K562 (cell line): ENCODE results near the gene DNAH8. TPM values are rescaled to one million over a fixed set of nuclear protein-coding genes. Genes with fewer than 3 reads are reported as not detected.

Experiments
- ATAC-seq: fragments of 200-7000 bp; cut with Tn5 transposase; 3 replicates; pipeline ENCODE4 v1.9.1; 2020; ENCODE audit warnings: moderate library complexity
- BruUV-seq: library from RNA; stranded (reverse); fragments of 400-500 nt; replicated peaks from 2 replicates; lab custom pipeline; 2021; lab: Mats Ljungman, UMichigan
- CTCF ChIA-PET: fragments of 300-600 bp; formaldehyde crosslinking; extraction: SDS; loops from one replicate; lab custom pipeline; 2021; ENCODE audit warnings: low intra/inter-chr PET ratio; lab: Yijun Ruan, JAX
- POLR2A ChIA-PET: fragments of 300-600, 350-650 bp; sonication (Branson Sonifier 250); formaldehyde crosslinking; extraction: SDS; loops from one replicate; lab custom pipeline; 2021; ENCODE audit warnings: antibody characterized with exemption, inconsistent platforms; lab: Yijun Ruan, JAX
- DNase-seq, 4 experiments: peaks; one replicate each; pipeline versions ENCODE4 v3.0.0 to v3.0.0-alpha.2; 2011 to 2018; ENCODE audit warnings: low spot score in 3 of 4, mixed read lengths in 3 of 4; ENCODE audit errors: extremely low read depth in 1 of 4
- FAIRE-seq: peaks from 2 replicates; lab custom pipeline; 2011; peaks lifted over from hg19 to GRCh38; lab: Jason Lieb, UNC
- H2AFZ ChIP-seq: 2 replicates; pipeline ENCODE4 v1.6.0; 2011; ENCODE audit warnings: low read depth, low read length, control low read depth, inconsistent platforms
- H3K27ac ChIP-seq: fragments of 200-600 bp; 3 replicates; pipeline ENCODE4 v1.8.0; 2011; ENCODE audit warnings: low read depth, mild to moderate bottlenecking, control low read depth, inconsistent platforms, low read length, moderate library complexity, mixed read lengths; ENCODE audit errors: extremely low read depth
- H3K27me3 ChIP-seq, 2 experiments: fragments of 300-600 bp in 1 of 2; 2 replicates in 1 of 2; 3 replicates in 1 of 2; pipeline versions ENCODE4 v1.6.0 to v1.8.0; 2011; ENCODE audit warnings: inconsistent platforms in 2 of 2, low read length in 2 of 2, mild to moderate bottlenecking in 1 of 2, mixed read lengths in 1 of 2, moderate library complexity in 1 of 2; ENCODE audit not compliant: control insufficient read depth in 2 of 2, insufficient read depth in 2 of 2
- H3K36me3 ChIP-seq: fragments of 300-600 bp; 3 replicates; pipeline ENCODE4 v1.8.0; 2011; ENCODE audit warnings: mild to moderate bottlenecking, low read length, inconsistent platforms; ENCODE audit not compliant: control insufficient read depth, insufficient read depth
- H3K4me1 ChIP-seq, 2 experiments: fragments of 200-600 bp in 1 of 2; replicated peaks in 1 of 2; 2 replicates in 1 of 2; 3 replicates in 1 of 2; pipeline versions ENCODE4 v1.5.1 to v1.8.0; 2011; ENCODE audit warnings: inconsistent platforms in 2 of 2, low read length in 2 of 2, mild to moderate bottlenecking in 1 of 2, mixed read lengths in 1 of 2, moderate library complexity in 1 of 2; ENCODE audit not compliant: control insufficient read depth in 2 of 2, insufficient read depth in 2 of 2
- H3K4me2 ChIP-seq: 2 replicates; pipeline ENCODE4 v1.6.1; 2011; ENCODE audit warnings: low read length, control low read depth, inconsistent platforms, mixed read lengths; ENCODE audit not compliant: insufficient read depth
- H3K4me3 ChIP-seq: fragments of 200-600 bp; sonication (generic), shearing (Covaris generic); 2 replicates; pipeline ENCODE4 v1.5.1; 2016; ENCODE audit warnings: control low read depth, inconsistent platforms
- H3K79me2 ChIP-seq: fragments of 200-600 bp; 3 replicates; pipeline ENCODE4 v1.8.0; 2011; ENCODE audit warnings: low read length, inconsistent platforms; ENCODE audit not compliant: control insufficient read depth, insufficient read depth
- H3K9ac ChIP-seq, 2 experiments: 2 replicates each; pipeline versions ENCODE4 v1.6.0 to v1.6.1; 2011; ENCODE audit warnings: low read depth in 2 of 2, low read length in 2 of 2, control low read depth in 1 of 2, inconsistent platforms in 1 of 2, mild to moderate bottlenecking in 1 of 2, mixed read lengths in 1 of 2; ENCODE audit not compliant: insufficient read depth in 1 of 2
- H3K9me1 ChIP-seq: one replicate; pipeline ENCODE4 v1.6.0; 2011; ENCODE audit warnings: inconsistent platforms, mild to moderate bottlenecking, low read length, moderate library complexity; ENCODE audit not compliant: control insufficient read depth, insufficient read depth
- H3K9me3 ChIP-seq: replicated peaks from 2 replicates; pipeline ENCODE4 v1.5.1; 2011; ENCODE audit warnings: low read depth, low read length, inconsistent platforms; ENCODE audit not compliant: control insufficient read depth, insufficient read depth
- H4K20me1 ChIP-seq: replicated peaks from 2 replicates; pipeline ENCODE4 v1.6.1; 2011; ENCODE audit warnings: low read length, inconsistent platforms, mixed read lengths; ENCODE audit not compliant: control insufficient read depth, insufficient read depth
- CBFA2T2 ChIP-seq: fragments of 450-650 bp; conservative IDR thresholded peaks from 2 replicates; pipeline ENCODE4 v1.6.1; 2017; ENCODE audit warnings: mild to moderate bottlenecking
- CCNT2 ChIP-seq: IDR thresholded peaks from 2 replicates; pipeline ENCODE4 v1.6.1; 2011; ENCODE audit warnings: borderline replicate concordance, low read depth, mild to moderate bottlenecking, moderate library complexity, mixed read lengths, low read length; ENCODE audit not compliant: insufficient read length; ENCODE audit errors: extremely low read depth
- E2F8 ChIP-seq: fragments of 450-650 bp; IDR thresholded peaks from 2 replicates; pipeline ENCODE4 v1.7.1; 2018; ENCODE audit warnings: mild to moderate bottlenecking, low read depth; ENCODE audit not compliant: partially characterized antibody
- ETS1 ChIP-seq: conservative IDR thresholded peaks from 2 replicates; pipeline ENCODE4 v1.6.1; 2011; ENCODE audit warnings: low read depth, mild to moderate bottlenecking, low read length; ENCODE audit not compliant: control insufficient read depth
- PTRF ChIP-seq: fragments of 450-650 bp; IDR thresholded peaks from 2 replicates; pipeline ENCODE4 v1.6.1; 2016; ENCODE audit warnings: mild to moderate bottlenecking, missing genetic modification characterization, missing compliant biosample characterization
- YY1 ChIP-seq, 3 experiments: IDR thresholded peaks; 2 replicates each; pipeline ENCODE4 v1.6.1; 2011; ENCODE audit warnings: low read length in 2 of 3, mild to moderate bottlenecking in 2 of 3, moderate library complexity in 2 of 3, borderline replicate concordance in 1 of 3, control low read depth in 1 of 3, low read depth in 1 of 3; ENCODE audit not compliant: insufficient read depth in 3 of 3, insufficient replicate concordance in 2 of 3, control insufficient read depth in 1 of 3, insufficient read length in 1 of 3; ENCODE audit errors: extremely low read depth in 1 of 3
- ZNF444 ChIP-seq: fragments of 250-450 bp; sonication (Bioruptor Pico); IDR thresholded peaks from 2 replicates; pipeline ENCODE4 v1.4.0; 2020; ENCODE audit warnings: mild to moderate bottlenecking, moderate library complexity
- WGBS: fragments of 100-300 bp; shearing (Covaris generic); methylation state at CpG from one replicate; pipeline ENCODE4 v1.1.6; 2016; ENCODE audit warnings: low coverage, mixed read lengths; ENCODE audit not compliant: insufficient coverage; ENCODE audit errors: missing lambda C conversion rate; 5-methylcytosine and 5-hydroxymethylcytosine counted together
- in situ Hi-C: fragments of 300-500 bp; cut with MboI; formaldehyde crosslinking; loops from 4 replicates; pipeline ENCODE4 v1.15.0; 2018; ENCODE audit warnings: inconsistent platforms, mixed read lengths
- intact Hi-C: fragments of 100-400 bp; cut with micrococcal nuclease; formaldehyde crosslinking; loops from 2 replicates; pipeline ENCODE4 v1.14.2; 2022
- polyA plus RNA-seq, 8 experiments: library from polyadenylated mRNA; depleted of rRNA in 4 of 8; stranded (reverse) in 5 of 8; unstranded in 3 of 8; fragments of >200 nt; fragmentation: Nextera tagmentation in 2 of 8; fragmentation: Illumina TruSeq in 1 of 8; extraction: Ambion mirVana in 2 of 8; extraction: Trizol in 1 of 8; gene quantifications; 2 replicates each; pipeline versions ENCODE4 v1.2.1 to v1.2.3, GENCODE V29; 2011 to 2014; ENCODE audit warnings: inconsistent platforms in 1 of 8, missing spikeins in 1 of 8
- total RNA-seq, 7 experiments: library from RNA; depleted of rRNA in 6 of 7; stranded (reverse); fragments of >200 nt in 6 of 7; fragmentation: Illumina TruSeq in 2 of 7; extraction: Trizol in 2 of 7; gene quantifications; 2 replicates each; pipeline versions ENCODE4 v1.2.1 to v1.2.3, GENCODE V29; 2011 to 2021; ENCODE audit warnings: low replicate concordance in 1 of 7

The DNAH8 gene
- total and polyA plus RNA-seq, 9 of the 15 experiments (the other 6 are each of a cell fraction or from before 2014, with no cell fraction given), result 1.2 to 4.2 (median 2.9) TPM

- no peak for FAIRE-seq
- Histone ChIP-seq H3K4me3 (no peak overlapping the region), H3K27ac (no peak overlapping the region), H3K9me1 (no peaks in the 10 kb centered on the region), H3K4me1 (no peaks in the 10 kb centered on the region), H4K20me1 (peaks cover 4% of the 10 kb centered on the region; the same call in 1 of the 2 replicates), H2AFZ (no peak overlapping the region), H3K36me3 (no peaks in the 10 kb centered on the region), H3K9me3 (no peaks in the 10 kb centered on the region), H3K79me2 (no peaks in the 10 kb centered on the region), H3K9ac (no peak overlapping the region), H3K27me3 (peaks cover 30 to 70% of the 10 kb centered on the region in 2 experiments; a peak in 4 of 5 replicates), H3K4me2 (no peak overlapping the region)
- in situ Hi-C loops, result no loop called here
- CTCF ChIA-PET, result no interaction called here
- under 1% methylated on average over 9 of the region's 9 CpGs for WGBS
- POLR2A ChIA-PET, result interaction anchor here (0.7 to 1.0 kb wide), 3 partner anchors 12 to 71 kb away, joined by 3 to 4 read pairs (median 3); no protein-coding TSS in a partner anchor
- TF ChIP-seq ETS1 (no peak), CCNT2 (no peak), ZNF444 (CRISPR knock-in tag) (no peak), YY1 (IDR thresholded peaks at IDR 0.05; ENCODE audit: borderline replicate concordance in 1 of 3, control insufficient read depth in 1 of 3, extremely low read depth in 1 of 3, insufficient read depth in 3 of 3, insufficient read length in 1 of 3, insufficient replicate concordance in 2 of 3, low read depth in 1 of 3, low read length in 2 of 3) (no peak), PTRF (tag) (no peak), CBFA2T2 (no peak), E2F8 (no peak)
- DNase-seq, result no peak
- intact Hi-C loops, result no loop called here
- BruUV-seq, result no TSS peak
- ATAC-seq, result no peak
Observed at GRCh38 chr6:39074486-39074885, 359.4 kb downstream of the DNAH8 start.
